ENCODE data around the gene POLR2L. TPM values are rescaled to one million over a fixed set of nuclear protein-coding genes. Genes with fewer than 3 reads are reported as not detected.

The POLR2L gene
- total and polyA plus RNA-seq, 2 of the 13 experiments (the other 11 are each of a cell fraction or from before 2014, with no cell fraction given): 104 to 114 TPM

- TF ChIP-seq ZFP37 (CRISPR knock-in tag; IDR thresholded peaks at IDR 0.05; ENCODE audit: borderline replicate concordance): no peak
- no peak for TF ChIP-seq JUND (CRISPR knock-in tag; IDR thresholded peaks at IDR 0.05)
- TF ChIP-seq ZNF576 (CRISPR knock-in tag; IDR thresholded peaks at IDR 0.05): no peak
- no peak for TF ChIP-seq RBM22 (optimal IDR thresholded peaks at IDR 0.05; ENCODE audit: low read length)
- no peak for TF ChIP-seq YY1 (IDR thresholded peaks at IDR 0.05; ENCODE audit: insufficient read depth, insufficient replicate concordance, low read depth, low read length)
- TF ChIP-seq ZNF513 (CRISPR knock-in tag; conservative IDR thresholded peaks at IDR 0.05): no peak
- no peak for TF ChIP-seq THAP8 (CRISPR knock-in tag; IDR thresholded peaks at IDR 0.05; ENCODE audit: borderline replicate concordance)
- TF ChIP-seq ZFP36L1 (CRISPR knock-in tag; IDR thresholded peaks at IDR 0.05): no peak
- TF ChIP-seq ZBED4 (CRISPR knock-in tag; IDR thresholded peaks at IDR 0.05; ENCODE audit: borderline replicate concordance): no peak
- TF ChIP-seq RFX1 (IDR thresholded peaks at IDR 0.05): peak; percentile 74
- TF ChIP-seq ZNF296 (CRISPR knock-in tag; conservative IDR thresholded peaks at IDR 0.05): no peak
- no peak for TF ChIP-seq ZNF879 (CRISPR knock-in tag; IDR thresholded peaks at IDR 0.05)
- 0 out of 2 replicates have a peak, but pooled peaks have one; percentile 69 for TF ChIP-seq ARHGAP35 (CRISPR knock-in tag; IDR thresholded peaks at IDR 0.05; ENCODE audit: borderline replicate concordance)
- peak; percentile 16 for TF ChIP-seq ZNF883 (CRISPR knock-in tag; IDR thresholded peaks at IDR 0.05; ENCODE audit: not compliant biosample characterization)
- TF ChIP-seq ZBTB1 (CRISPR knock-in tag; IDR thresholded peaks at IDR 0.05; ENCODE audit: borderline replicate concordance): no peak
- no peak for TF ChIP-seq ARNT (IDR thresholded peaks at IDR 0.05)
- TF ChIP-seq ATRX (CRISPR knock-in tag; IDR thresholded peaks at IDR 0.05; ENCODE audit: borderline replicate concordance): no peak
- no peak for TF ChIP-seq NFYB (CRISPR knock-in tag; IDR thresholded peaks at IDR 0.05)
- no peak for TF ChIP-seq HIC2 (CRISPR knock-in tag; IDR thresholded peaks at IDR 0.05; ENCODE audit: low read depth)
- no peak; the same call in 1 of the 2 replicates for TF ChIP-seq CCDC6 (CRISPR knock-in tag; IDR thresholded peaks at IDR 0.05)
- TF ChIP-seq ZMYM3 (CRISPR knock-in tag; IDR thresholded peaks at IDR 0.05): no peak
- no peak for TF ChIP-seq DNMT1 (CRISPR knock-in tag; IDR thresholded peaks at IDR 0.05)
These were observed 44.8 kb downstream of the POLR2L start (continued) for GRCh38 chr11:797296-798092.
